22Rv1 (cell line): Measurements from ENCODE around the gene ASB7.

Experiments used
- CTCF ChIP-seq: fragments of 450-650 bp; IDR thresholded peaks from 2 replicates; pipeline ENCODE4 v1.5.1; 2017; ENCODE audit warnings: mild to moderate bottlenecking
- ZFX ChIP-seq: fragments of 450-650 bp; IDR thresholded peaks from 2 replicates; pipeline ENCODE4 v1.6.1; 2017; ENCODE audit warnings: antibody characterized with exemption, borderline replicate concordance

GRCh38 chr15:100691321-100691720 lies 88.9 kb downstream of the ASB7 start:
- no peak for TF ChIP-seq CTCF
- no peak for TF ChIP-seq ZFX
